ENCODE results near the gene COX4I2.

COX4I2 gene

GRCh38 chr20:31677553-31678260 lies 40.0 kb downstream of the COX4I2 start:
- DNase-seq (ENCODE audit: low read depth) = no peak

GRCh38 chr20:31678389-31679356 lies 41.0 kb downstream of the COX4I2 start:
- no peak for DNase-seq (ENCODE audit: low read depth)

GRCh38 chr20:31679357-31680285 lies 41.9 kb downstream of the COX4I2 start:
- DNase-seq (ENCODE audit: low read depth) = no peak

GRCh38 chr20:31680286-31681127 lies 42.8 kb downstream of the COX4I2 start:
- no peak for DNase-seq (ENCODE audit: low read depth)

GRCh38 chr20:31681128-31681727 lies 43.5 kb downstream of the COX4I2 start:
- DNase-seq (ENCODE audit: low read depth) = no peak

GRCh38 chr20:31681769-31682168 lies 44.1 kb downstream of the COX4I2 start:
- DNase-seq (ENCODE audit: low read depth) = no peak

GRCh38 chr20:31682352-31682751 lies 44.6 kb downstream of the COX4I2 start:
- DNase-seq (ENCODE audit: low read depth) = no peak

GRCh38 chr20:31682927-31683326 lies 45.2 kb downstream of the COX4I2 start:
- DNase-seq (ENCODE audit: low read depth) = no peak

- no peak for DNase-seq (ENCODE audit: low read depth)
Measured at GRCh38 chr20:31684153-31685015, 46.7 kb downstream of the COX4I2 start.

- no peak for DNase-seq (ENCODE audit: low read depth)
Measured at GRCh38 chr20:31685853-31686643, 48.3 kb downstream of the COX4I2 start.

GRCh38 chr20:31687777-31688176 lies 50.1 kb downstream of the COX4I2 start:
- DNase-seq (ENCODE audit: low read depth) = no peak

- DNase-seq (ENCODE audit: low read depth) = no peak
Measured at GRCh38 chr20:31689141-31689540, 51.4 kb downstream of the COX4I2 start.

GRCh38 chr20:31690124-31690666 lies 52.5 kb downstream of the COX4I2 start:
- no peak for DNase-seq (ENCODE audit: low read depth)

GRCh38 chr20:31691646-31692275 lies 54.0 kb downstream of the COX4I2 start:
- DNase-seq (ENCODE audit: low read depth) = no peak

GRCh38 chr20:31693402-31693801 lies 55.7 kb downstream of the COX4I2 start:
- no peak for DNase-seq (ENCODE audit: low read depth)

GRCh38 chr20:31693987-31694661 lies 56.4 kb downstream of the COX4I2 start:
- no peak for DNase-seq (ENCODE audit: low read depth)

Measured in stimulated activated CD8-positive, alpha-beta memory T cell treated with anti-CD3 and anti-CD28 coated beads, Interleukin-12 subunit alpha, Interleukin-12 subunit beta, amount 100 ng/mL, for 1 hour (primary cell).